Body of pancreas (tissue), 4 donors: ENCODE data around the gene DCBLD1.

Experiments used
- POLR2A ChIP-seq, 3 donors: fragments of 450-650 bp; IDR thresholded peaks; one replicate each; pipeline ENCODE4 v1.6.1; 2016; ENCODE audit warnings: antibody characterized with exemption in 3 of 3, mild to moderate bottlenecking in 2 of 3
- TF ChIP-seq, protein P1 (sequence below), 7 experiments: fragments of 450-650 bp in 4 of 7; fragments of 200-600 bp in 3 of 7; sonication (generic) in 3 of 7; IDR thresholded peaks; one replicate each; pipeline ENCODE4 v1.5.1; 2016 to 2019; ENCODE audit warnings: antibody characterized with exemption in 7 of 7

DNA sequence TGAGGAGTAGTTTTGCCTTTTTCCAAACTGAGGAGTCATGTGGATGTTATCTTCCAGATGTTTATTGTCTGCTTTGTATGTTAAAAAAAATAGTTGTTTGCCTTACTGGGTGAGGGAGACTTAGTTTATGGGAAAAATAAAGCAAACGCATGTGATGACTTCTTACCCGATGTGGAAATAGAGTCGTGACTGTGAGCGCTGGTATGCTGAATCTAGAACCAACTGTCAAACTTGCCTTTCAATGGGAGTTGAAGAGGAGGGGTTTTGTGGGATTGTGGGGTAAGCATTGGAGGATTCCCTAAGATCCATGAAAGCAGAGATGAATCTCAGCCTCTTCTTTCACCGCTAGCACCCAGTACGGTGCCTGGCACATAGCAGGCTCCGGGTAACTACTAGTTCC, 5.3 kb downstream of the DCBLD1 start:
- TF ChIP-seq, protein P1, sequence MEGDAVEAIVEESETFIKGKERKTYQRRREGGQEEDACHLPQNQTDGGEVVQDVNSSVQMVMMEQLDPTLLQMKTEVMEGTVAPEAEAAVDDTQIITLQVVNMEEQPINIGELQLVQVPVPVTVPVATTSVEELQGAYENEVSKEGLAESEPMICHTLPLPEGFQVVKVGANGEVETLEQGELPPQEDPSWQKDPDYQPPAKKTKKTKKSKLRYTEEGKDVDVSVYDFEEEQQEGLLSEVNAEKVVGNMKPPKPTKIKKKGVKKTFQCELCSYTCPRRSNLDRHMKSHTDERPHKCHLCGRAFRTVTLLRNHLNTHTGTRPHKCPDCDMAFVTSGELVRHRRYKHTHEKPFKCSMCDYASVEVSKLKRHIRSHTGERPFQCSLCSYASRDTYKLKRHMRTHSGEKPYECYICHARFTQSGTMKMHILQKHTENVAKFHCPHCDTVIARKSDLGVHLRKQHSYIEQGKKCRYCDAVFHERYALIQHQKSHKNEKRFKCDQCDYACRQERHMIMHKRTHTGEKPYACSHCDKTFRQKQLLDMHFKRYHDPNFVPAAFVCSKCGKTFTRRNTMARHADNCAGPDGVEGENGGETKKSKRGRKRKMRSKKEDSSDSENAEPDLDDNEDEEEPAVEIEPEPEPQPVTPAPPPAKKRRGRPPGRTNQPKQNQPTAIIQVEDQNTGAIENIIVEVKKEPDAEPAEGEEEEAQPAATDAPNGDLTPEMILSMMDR (IDR thresholded peaks at IDR 0.05), result no peak
- TF ChIP-seq POLR2A (IDR thresholded peaks at IDR 0.05), result no peak
